Prostate gland (tissue), 2 donors: Measurements from ENCODE around the gene ADARB2.

ENCODE experiments used
- CTCF ChIP-seq, 4 experiments: fragments of 200-600 bp in 2 of 4; fragments of 450-650 bp in 2 of 4; sonication (generic) in 2 of 4; IDR thresholded peaks; 1 replicate in 3 of 4; 2 replicates in 1 of 4; pipeline ENCODE4 v1.5.1; 2016 to 2019; ENCODE audit warnings: antibody characterized with exemption in 4 of 4, mild to moderate bottlenecking in 2 of 4, moderate library complexity in 2 of 4
- POLR2A ChIP-seq: fragments of 450-650 bp; IDR thresholded peaks from one replicate; pipeline ENCODE4 v1.6.1; 2016; ENCODE audit warnings: antibody characterized with exemption, mild to moderate bottlenecking

- TF ChIP-seq CTCF (IDR thresholded peaks at IDR 0.05) (no peak), POLR2A (no peak)
These were observed 159.4 kb downstream of the ADARB2 start for GRCh38 chr10:1577945-1578344.
